ENCODE measurements around the gene SYNE2.

SYNE2 gene

DNA sequence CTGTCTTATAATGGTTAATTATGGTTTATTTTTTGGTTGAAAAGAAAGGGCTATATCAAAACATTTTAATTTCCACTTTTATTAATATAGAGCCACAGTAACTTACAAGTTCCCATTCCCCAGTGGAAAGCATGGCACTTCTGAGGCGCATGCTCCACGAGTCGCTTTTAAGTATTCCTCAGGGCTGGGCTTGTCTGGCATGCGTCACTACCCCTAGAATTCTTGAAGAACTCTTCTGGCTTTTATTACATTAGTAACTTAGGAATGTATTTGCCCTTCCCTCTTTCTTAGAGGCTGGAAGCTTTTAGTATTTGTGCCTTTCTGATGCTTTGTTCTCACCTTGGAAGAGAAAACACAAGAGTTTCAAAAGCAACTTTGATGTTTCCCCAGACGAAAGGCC, 360.3 kb downstream of the SYNE2 start:
- TF ChIP-seq, protein P1, sequence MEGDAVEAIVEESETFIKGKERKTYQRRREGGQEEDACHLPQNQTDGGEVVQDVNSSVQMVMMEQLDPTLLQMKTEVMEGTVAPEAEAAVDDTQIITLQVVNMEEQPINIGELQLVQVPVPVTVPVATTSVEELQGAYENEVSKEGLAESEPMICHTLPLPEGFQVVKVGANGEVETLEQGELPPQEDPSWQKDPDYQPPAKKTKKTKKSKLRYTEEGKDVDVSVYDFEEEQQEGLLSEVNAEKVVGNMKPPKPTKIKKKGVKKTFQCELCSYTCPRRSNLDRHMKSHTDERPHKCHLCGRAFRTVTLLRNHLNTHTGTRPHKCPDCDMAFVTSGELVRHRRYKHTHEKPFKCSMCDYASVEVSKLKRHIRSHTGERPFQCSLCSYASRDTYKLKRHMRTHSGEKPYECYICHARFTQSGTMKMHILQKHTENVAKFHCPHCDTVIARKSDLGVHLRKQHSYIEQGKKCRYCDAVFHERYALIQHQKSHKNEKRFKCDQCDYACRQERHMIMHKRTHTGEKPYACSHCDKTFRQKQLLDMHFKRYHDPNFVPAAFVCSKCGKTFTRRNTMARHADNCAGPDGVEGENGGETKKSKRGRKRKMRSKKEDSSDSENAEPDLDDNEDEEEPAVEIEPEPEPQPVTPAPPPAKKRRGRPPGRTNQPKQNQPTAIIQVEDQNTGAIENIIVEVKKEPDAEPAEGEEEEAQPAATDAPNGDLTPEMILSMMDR (IDR thresholded peaks at IDR 0.05; ENCODE audit: low read depth, low read length, missing control alignments): no peak
- no peaks in the 10 kb centered on the region for H3K36me3 ChIP-seq (replicated peaks)
- no peak overlapping the region for H3K4me3 ChIP-seq (ENCODE audit: low read depth, low read length)
- in situ Hi-C loops (cut with HindIII; ENCODE audit: low pct_ligation_motif_present, low sequenced_read_pairs): no loop called here
- no peak overlapping the region for H3K27ac ChIP-seq
- H3K27me3 ChIP-seq (replicated peaks): no peaks in the 10 kb centered on the region
- no peak for DNase-seq

DNA sequence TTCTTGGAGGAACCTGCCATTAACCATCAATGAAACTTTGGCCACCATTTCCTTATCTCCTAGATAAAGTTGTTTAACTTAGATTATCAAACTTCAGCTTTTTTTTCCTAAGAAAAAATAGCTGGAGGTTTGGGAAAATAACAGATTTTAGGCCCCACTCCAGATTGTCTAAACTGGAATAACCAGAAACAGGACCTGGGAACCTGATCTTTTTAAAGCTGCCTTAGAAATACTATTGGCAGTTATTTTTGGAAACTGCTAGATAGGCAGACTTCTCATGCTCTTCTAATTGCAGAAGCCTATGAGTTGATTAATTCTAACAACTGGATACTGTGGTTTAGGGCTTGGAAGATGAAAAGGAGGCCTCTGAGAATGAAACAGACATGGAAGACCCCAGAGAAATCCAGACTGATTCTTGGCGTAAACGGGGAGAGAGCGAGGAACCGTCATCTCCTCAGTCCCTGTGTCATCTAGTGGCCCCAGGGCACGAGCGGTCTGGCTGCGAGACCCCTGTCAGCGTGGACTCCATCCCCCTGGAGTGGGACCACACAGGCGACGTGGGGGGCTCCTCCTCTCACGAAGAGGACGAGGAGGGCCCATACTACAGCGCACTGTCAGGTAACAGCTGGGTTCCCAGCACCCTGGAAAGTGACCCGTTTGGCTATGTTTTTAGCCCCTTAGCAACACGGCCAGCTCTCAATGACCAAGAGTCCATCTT, 361.2 kb downstream of the SYNE2 start:
- in situ Hi-C loops (cut with HindIII; ENCODE audit: low pct_ligation_motif_present, low sequenced_read_pairs): no loop called here
- H3K36me3 ChIP-seq (replicated peaks): no peaks in the 10 kb centered on the region
- H3K4me3 ChIP-seq (ENCODE audit: low read depth, low read length): no peak overlapping the region
- no peak overlapping the region for H3K27ac ChIP-seq
- no peak for DNase-seq
- TF ChIP-seq, protein P1 (IDR thresholded peaks at IDR 0.05; ENCODE audit: low read depth, low read length, missing control alignments): no peak
- H3K27me3 ChIP-seq (replicated peaks): no peaks in the 10 kb centered on the region

DNA sequence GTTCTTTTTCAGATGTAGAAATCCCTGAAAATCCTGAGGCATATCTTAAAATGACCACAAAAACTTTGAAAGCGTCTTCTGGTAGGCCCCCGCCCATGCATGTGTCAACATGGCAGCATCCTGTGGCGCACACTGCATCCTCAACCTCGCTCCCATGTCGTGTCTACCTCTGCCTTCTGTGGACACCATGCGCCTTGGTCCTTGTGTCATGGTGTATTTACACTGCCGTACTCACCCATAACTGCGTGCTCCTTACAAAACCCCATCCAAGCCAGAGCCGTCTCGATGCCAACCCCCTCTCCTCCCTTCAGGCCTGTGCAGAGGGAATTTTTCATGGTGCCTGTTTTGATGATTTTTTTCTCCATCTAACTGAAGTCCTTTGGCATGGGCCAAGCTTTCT, 362.5 kb downstream of the SYNE2 start:
- in situ Hi-C loops (cut with HindIII; ENCODE audit: low pct_ligation_motif_present, low sequenced_read_pairs): no loop called here
- DNase-seq: no peak
- Histone ChIP-seq H3K36me3 (replicated peaks) (no peaks in the 10 kb centered on the region), H3K4me3 (ENCODE audit: low read depth, low read length) (no peak overlapping the region), H3K27me3 (replicated peaks) (no peaks in the 10 kb centered on the region), H3K27ac (no peak overlapping the region)
- TF ChIP-seq, protein P1 (IDR thresholded peaks at IDR 0.05; ENCODE audit: low read depth, low read length, missing control alignments): no peak

DNA sequence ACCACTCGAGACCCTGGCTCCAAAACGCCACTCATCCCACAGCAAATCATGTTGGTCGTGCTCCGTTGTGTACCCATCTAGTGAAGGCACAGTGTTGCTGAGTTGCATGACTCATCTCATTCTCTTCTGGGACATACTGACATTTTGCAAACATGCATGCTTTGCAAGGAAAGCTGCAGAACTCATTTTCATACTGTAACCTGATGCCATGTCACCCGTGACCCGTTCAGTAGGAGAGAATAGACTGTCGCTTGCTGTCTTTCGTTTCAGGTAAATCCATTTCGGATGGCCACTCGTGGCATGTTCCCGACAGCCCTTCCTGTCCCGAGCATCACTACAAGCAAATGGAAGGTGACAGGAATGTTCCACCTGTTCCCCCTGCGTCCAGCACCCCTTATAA, 363.2 kb downstream of the SYNE2 start:
- H3K27ac ChIP-seq: no peak overlapping the region
- no peak for DNase-seq
- H3K36me3 ChIP-seq (replicated peaks): no peaks in the 10 kb centered on the region
- TF ChIP-seq, protein P1 (IDR thresholded peaks at IDR 0.05; ENCODE audit: low read depth, low read length, missing control alignments): no peak
- in situ Hi-C loops (cut with HindIII; ENCODE audit: low pct_ligation_motif_present, low sequenced_read_pairs): no loop called here
- H3K27me3 ChIP-seq (replicated peaks): no peaks in the 10 kb centered on the region
- H3K4me3 ChIP-seq (ENCODE audit: low read depth, low read length): no peak overlapping the region

DNA sequence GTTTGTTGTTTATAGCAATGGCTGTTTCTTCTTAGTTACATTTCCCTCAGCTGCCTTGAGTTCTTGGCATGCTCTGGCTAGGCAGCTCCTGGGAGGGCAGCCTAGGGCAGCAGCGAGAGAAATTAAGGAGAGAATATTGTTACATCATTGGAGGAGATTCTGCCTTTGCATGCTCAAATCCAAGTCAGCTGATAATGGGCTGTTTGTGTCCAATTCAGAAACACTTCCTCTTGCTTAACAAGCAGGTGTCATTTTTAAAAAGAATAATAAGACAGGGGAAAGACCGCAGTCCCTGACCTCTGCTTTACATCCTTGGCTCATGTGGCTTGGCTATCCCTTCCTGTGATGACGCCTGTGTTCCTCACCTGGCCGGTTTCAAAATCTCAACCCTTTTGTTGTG, 364.5 kb downstream of the SYNE2 start:
- Histone ChIP-seq H3K27me3 (replicated peaks) (no peaks in the 10 kb centered on the region), H3K4me3 (ENCODE audit: low read depth, low read length) (no peak overlapping the region), H3K36me3 (replicated peaks) (no peaks in the 10 kb centered on the region), H3K27ac (no peak overlapping the region)
- in situ Hi-C loops (cut with HindIII; ENCODE audit: low pct_ligation_motif_present, low sequenced_read_pairs): no loop called here
- TF ChIP-seq, protein P1 (IDR thresholded peaks at IDR 0.05; ENCODE audit: low read depth, low read length, missing control alignments): no peak
- DNase-seq: no peak

DNA sequence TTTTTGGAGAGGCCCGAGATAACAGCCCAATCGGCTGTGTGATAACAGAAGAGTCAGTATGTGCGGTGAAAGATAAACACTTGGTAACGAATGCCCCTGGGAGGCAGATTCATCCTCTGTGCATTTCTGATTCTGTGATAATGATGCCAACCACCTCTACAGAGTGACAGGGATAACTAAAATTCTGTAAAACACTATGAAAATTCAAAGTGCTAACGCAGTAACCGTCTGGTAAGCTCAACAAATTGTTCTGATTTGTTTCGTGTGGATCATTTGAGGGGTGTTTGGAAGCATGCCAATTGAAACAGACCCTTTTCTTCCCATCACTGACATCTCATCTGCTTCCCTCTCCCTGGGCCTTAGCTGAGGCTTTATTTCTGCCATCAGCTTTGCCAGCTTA, 365.0 kb downstream of the SYNE2 start:
- H3K4me3 ChIP-seq (ENCODE audit: low read depth, low read length): no peak overlapping the region
- H3K36me3 ChIP-seq (replicated peaks): no peaks in the 10 kb centered on the region
- no peak for DNase-seq
- H3K27me3 ChIP-seq (replicated peaks): no peaks in the 10 kb centered on the region
- no peak overlapping the region for H3K27ac ChIP-seq
- in situ Hi-C loops (cut with HindIII; ENCODE audit: low pct_ligation_motif_present, low sequenced_read_pairs): no loop called here
- TF ChIP-seq, protein P1 (IDR thresholded peaks at IDR 0.05; ENCODE audit: low read depth, low read length, missing control alignments): no peak
